Panc1 (cell line): ENCODE measurements around the gene OLFML2B.

Experiments used
- POLR2AphosphoS5 ChIP-seq: IDR thresholded peaks from 2 replicates; pipeline ENCODE4 v1.6.1; 2012; ENCODE audit warnings: mild to moderate bottlenecking, low read depth, low read length, moderate library complexity
- SIN3A ChIP-seq: IDR thresholded peaks from 2 replicates; pipeline ENCODE4 v1.6.1; 2012; ENCODE audit warnings: low read depth, mild to moderate bottlenecking, low read length, moderate library complexity, borderline replicate concordance; ENCODE audit not compliant: insufficient read depth
- TF ChIP-seq, protein P1 (sequence below): fragments of 450-650 bp; IDR thresholded peaks from 2 replicates; pipeline ENCODE4 v1.5.1; 2017; ENCODE audit warnings: mild to moderate bottlenecking
- TF ChIP-seq, protein P2 (sequence below), 2 experiments: IDR thresholded peaks; 2 replicates each; pipeline ENCODE4 v1.6.1; 2011 to 2012; ENCODE audit warnings: low read depth in 2 of 2, control low read depth in 1 of 2, low read length in 1 of 2, mild to moderate bottlenecking in 1 of 2, moderate library complexity in 1 of 2; ENCODE audit not compliant: insufficient read depth in 1 of 2

DNA sequence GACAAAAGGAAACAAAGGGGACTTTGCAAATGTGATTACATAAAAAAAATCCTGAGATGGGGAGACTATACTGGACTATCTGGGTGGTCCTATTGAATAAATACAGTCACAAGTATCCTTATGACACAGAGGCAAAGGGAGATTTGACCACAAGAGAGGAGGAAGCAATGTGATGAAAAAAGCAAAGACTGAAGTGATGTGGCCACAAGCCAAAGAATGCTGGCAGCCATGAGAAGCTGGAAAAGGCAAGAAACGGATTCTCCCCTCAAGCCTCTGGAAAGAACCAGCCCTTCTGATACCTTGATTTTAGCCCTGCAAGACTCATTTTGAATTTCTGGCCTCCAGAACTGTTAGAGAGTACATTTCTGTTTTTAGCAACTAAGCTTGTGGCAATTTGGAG lies 36.4 kb downstream of the OLFML2B start:
- TF ChIP-seq, protein P1, sequence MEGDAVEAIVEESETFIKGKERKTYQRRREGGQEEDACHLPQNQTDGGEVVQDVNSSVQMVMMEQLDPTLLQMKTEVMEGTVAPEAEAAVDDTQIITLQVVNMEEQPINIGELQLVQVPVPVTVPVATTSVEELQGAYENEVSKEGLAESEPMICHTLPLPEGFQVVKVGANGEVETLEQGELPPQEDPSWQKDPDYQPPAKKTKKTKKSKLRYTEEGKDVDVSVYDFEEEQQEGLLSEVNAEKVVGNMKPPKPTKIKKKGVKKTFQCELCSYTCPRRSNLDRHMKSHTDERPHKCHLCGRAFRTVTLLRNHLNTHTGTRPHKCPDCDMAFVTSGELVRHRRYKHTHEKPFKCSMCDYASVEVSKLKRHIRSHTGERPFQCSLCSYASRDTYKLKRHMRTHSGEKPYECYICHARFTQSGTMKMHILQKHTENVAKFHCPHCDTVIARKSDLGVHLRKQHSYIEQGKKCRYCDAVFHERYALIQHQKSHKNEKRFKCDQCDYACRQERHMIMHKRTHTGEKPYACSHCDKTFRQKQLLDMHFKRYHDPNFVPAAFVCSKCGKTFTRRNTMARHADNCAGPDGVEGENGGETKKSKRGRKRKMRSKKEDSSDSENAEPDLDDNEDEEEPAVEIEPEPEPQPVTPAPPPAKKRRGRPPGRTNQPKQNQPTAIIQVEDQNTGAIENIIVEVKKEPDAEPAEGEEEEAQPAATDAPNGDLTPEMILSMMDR = no peak
- no peak for TF ChIP-seq SIN3A
- no peak for TF ChIP-seq POLR2AphosphoS5
- TF ChIP-seq, protein P2, sequence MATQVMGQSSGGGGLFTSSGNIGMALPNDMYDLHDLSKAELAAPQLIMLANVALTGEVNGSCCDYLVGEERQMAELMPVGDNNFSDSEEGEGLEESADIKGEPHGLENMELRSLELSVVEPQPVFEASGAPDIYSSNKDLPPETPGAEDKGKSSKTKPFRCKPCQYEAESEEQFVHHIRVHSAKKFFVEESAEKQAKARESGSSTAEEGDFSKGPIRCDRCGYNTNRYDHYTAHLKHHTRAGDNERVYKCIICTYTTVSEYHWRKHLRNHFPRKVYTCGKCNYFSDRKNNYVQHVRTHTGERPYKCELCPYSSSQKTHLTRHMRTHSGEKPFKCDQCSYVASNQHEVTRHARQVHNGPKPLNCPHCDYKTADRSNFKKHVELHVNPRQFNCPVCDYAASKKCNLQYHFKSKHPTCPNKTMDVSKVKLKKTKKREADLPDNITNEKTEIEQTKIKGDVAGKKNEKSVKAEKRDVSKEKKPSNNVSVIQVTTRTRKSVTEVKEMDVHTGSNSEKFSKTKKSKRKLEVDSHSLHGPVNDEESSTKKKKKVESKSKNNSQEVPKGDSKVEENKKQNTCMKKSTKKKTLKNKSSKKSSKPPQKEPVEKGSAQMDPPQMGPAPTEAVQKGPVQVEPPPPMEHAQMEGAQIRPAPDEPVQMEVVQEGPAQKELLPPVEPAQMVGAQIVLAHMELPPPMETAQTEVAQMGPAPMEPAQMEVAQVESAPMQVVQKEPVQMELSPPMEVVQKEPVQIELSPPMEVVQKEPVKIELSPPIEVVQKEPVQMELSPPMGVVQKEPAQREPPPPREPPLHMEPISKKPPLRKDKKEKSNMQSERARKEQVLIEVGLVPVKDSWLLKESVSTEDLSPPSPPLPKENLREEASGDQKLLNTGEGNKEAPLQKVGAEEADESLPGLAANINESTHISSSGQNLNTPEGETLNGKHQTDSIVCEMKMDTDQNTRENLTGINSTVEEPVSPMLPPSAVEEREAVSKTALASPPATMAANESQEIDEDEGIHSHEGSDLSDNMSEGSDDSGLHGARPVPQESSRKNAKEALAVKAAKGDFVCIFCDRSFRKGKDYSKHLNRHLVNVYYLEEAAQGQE (IDR thresholded peaks at IDR 0.05; ENCODE audit: insufficient read depth in 1 of 2, low read depth in 2 of 2, low read length in 1 of 2) = no peak
